ENCODE measurements around the gene PPM1B. TPM values are rescaled to one million over a fixed set of nuclear protein-coding genes. Genes with fewer than 3 reads are reported as not detected.
"Not testable (repeated sequence)": the region's sequence is repeated elsewhere in the genome, so short reads cannot be mapped to it uniquely, and the experiment has no call there.

Gene PPM1B
- total and polyA plus RNA-seq, 4 donors = 48.2 to 94.1 (median 76.2) TPM

- DNase-seq (ENCODE audit: low read depth in 4 of 6, low spot score in 6 of 6) = peak in 4 of 6 donors; percentile 32 to 74 (median 58)
- Histone ChIP-seq H3K9me3 (ENCODE audit: control insufficient read depth, insufficient read depth, low read length) (peaks cover 3% of the 10 kb centered on the region), H3K36me3 (ENCODE audit: control insufficient read depth, insufficient read depth, low read length) (no peaks in the 10 kb centered on the region), H3K4me3 (ENCODE audit: low read depth, low read length) (peak overlapping the region; percentile 84), H3K4me1 (ENCODE audit: control insufficient read depth, insufficient read depth, low read length) (peaks cover 3% of the 10 kb centered on the region), H3K27me3 (ENCODE audit: control insufficient read depth, insufficient read depth, low read length) (no peaks in the 10 kb centered on the region), H3K27ac (ENCODE audit: low read depth, low read length) (peak overlapping the region; percentile 89)
- under 1% methylated on average over 44 of the region's 54 CpGs for WGBS (ENCODE audit: insufficient coverage)
These were observed 652 bp downstream of the PPM1B start for GRCh38 chr2:44169155-44169898.

GRCh38 chr2:44170311-44170717, 1.6 kb downstream of the PPM1B start:
- H3K27ac ChIP-seq (ENCODE audit: low read depth, low read length) = peak overlapping the region; percentile 89
- H3K9me3 ChIP-seq (ENCODE audit: control insufficient read depth, insufficient read depth, low read length) = peaks cover 3% of the 10 kb centered on the region
- peaks cover 3% of the 10 kb centered on the region for H3K4me1 ChIP-seq (ENCODE audit: control insufficient read depth, insufficient read depth, low read length)
- DNase-seq (ENCODE audit: low read depth in 4 of 6, low spot score in 6 of 6) = peak in 4 of 6 donors; percentile 9 to 41 (median 33)
- H3K36me3 ChIP-seq (ENCODE audit: control insufficient read depth, insufficient read depth, low read length) = no peaks in the 10 kb centered on the region
- H3K27me3 ChIP-seq (ENCODE audit: control insufficient read depth, insufficient read depth, low read length) = no peaks in the 10 kb centered on the region
- peak overlapping the region; percentile 84 for H3K4me3 ChIP-seq (ENCODE audit: low read depth, low read length)
- WGBS (ENCODE audit: insufficient coverage) = 0% methylated on average over 1 of the region's 3 CpGs

GRCh38 chr2:44171018-44171417, 2.3 kb downstream of the PPM1B start:
- H3K36me3 ChIP-seq (ENCODE audit: control insufficient read depth, insufficient read depth, low read length) = no peaks in the 10 kb centered on the region
- WGBS (ENCODE audit: insufficient coverage) = no CpG with 5 or more reads among the region's 2 CpGs
- H3K9me3 ChIP-seq (ENCODE audit: control insufficient read depth, insufficient read depth, low read length) = peaks cover 3% of the 10 kb centered on the region
- H3K27me3 ChIP-seq (ENCODE audit: control insufficient read depth, insufficient read depth, low read length) = no peaks in the 10 kb centered on the region
- peak overlapping the region; percentile 28 for H3K4me3 ChIP-seq (ENCODE audit: low read depth, low read length)
- H3K27ac ChIP-seq (ENCODE audit: low read depth, low read length) = peak overlapping the region; percentile 54
- peaks cover 3% of the 10 kb centered on the region for H3K4me1 ChIP-seq (ENCODE audit: control insufficient read depth, insufficient read depth, low read length)
- DNase-seq (ENCODE audit: low read depth in 4 of 6, low spot score in 6 of 6) = peak in 2 of 6 donors; percentile 6 to 15

GRCh38 chr2:44171442-44171841, 2.8 kb downstream of the PPM1B start:
- H3K27me3 ChIP-seq (ENCODE audit: control insufficient read depth, insufficient read depth, low read length); H3K4me1 ChIP-seq (ENCODE audit: control insufficient read depth, insufficient read depth, low read length); H3K9me3 ChIP-seq (ENCODE audit: control insufficient read depth, insufficient read depth, low read length); DNase-seq (ENCODE audit: low read depth in 4 of 6, low spot score in 6 of 6); H3K36me3 ChIP-seq (ENCODE audit: control insufficient read depth, insufficient read depth, low read length): not testable (repeated sequence)
- Histone ChIP-seq H3K4me3 (ENCODE audit: low read depth, low read length) (peak overlapping the region; percentile 28), H3K27ac (ENCODE audit: low read depth, low read length) (peak overlapping the region; percentile 54)
- WGBS (ENCODE audit: insufficient coverage) = 20% methylated on average over 1 of the region's 8 CpGs

DNA sequence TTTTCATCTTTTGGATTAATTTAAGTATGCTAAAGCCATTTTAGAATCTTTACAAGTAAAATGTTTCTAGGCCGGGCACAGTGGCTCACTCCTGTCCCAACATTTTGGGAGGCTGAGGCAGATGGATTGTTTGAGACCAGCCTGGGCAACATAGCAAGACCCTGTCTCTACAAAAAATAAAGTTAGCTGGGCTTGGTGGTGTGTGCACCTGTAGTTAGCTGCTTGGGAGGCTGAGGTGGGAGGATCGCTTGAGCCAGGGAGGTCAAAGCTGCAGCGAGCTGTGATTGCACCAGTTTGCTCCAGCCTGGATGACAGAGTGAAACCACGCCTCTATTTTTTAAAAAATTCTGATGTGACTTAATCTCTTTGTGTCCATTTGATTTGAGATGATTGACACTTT, 3.9 kb downstream of the PPM1B start:
- WGBS (ENCODE audit: insufficient coverage) = 100% methylated on average over 1 of the region's 4 CpGs
- H3K36me3 ChIP-seq (ENCODE audit: control insufficient read depth, insufficient read depth, low read length) = no peaks in the 10 kb centered on the region
- H3K4me3 ChIP-seq (ENCODE audit: low read depth, low read length) = no peak overlapping the region
- no peaks in the 10 kb centered on the region for H3K27me3 ChIP-seq (ENCODE audit: control insufficient read depth, insufficient read depth, low read length)
- DNase-seq (ENCODE audit: low read depth in 4 of 6, low spot score in 6 of 6) = no peak
- peaks cover 3% of the 10 kb centered on the region for H3K4me1 ChIP-seq (ENCODE audit: control insufficient read depth, insufficient read depth, low read length)
- H3K9me3 ChIP-seq (ENCODE audit: control insufficient read depth, insufficient read depth, low read length) = no peaks in the 10 kb centered on the region
- H3K27ac ChIP-seq (ENCODE audit: low read depth, low read length) = no peak overlapping the region

DNA sequence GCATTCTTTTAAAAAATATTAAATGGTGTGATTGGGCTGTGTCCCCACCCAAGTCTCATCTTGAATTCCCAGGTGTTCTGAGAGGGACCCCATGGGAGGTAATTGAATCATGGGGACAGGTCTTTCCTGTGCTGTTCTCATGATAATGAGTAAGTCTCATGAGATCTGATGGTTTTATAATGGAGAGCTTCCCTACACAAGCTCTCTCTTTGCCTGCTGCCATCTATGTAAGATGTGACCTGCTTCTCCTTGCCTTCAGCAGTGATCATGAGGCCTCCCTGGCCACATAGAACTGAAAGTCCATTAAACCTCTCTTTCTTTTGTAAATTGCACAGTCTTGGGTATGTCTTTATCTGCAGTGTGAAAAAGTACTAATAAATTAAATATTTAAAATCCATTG, 10.3 kb downstream of the PPM1B start:
- no peak overlapping the region for H3K4me3 ChIP-seq (ENCODE audit: low read depth, low read length)
- H3K9me3 ChIP-seq (ENCODE audit: control insufficient read depth, insufficient read depth, low read length) = no peaks in the 10 kb centered on the region
- peaks cover 4% of the 10 kb centered on the region for H3K36me3 ChIP-seq (ENCODE audit: control insufficient read depth, insufficient read depth, low read length)
- peaks cover 4% of the 10 kb centered on the region for H3K4me1 ChIP-seq (ENCODE audit: control insufficient read depth, insufficient read depth, low read length)
- H3K27ac ChIP-seq (ENCODE audit: low read depth, low read length) = no peak overlapping the region
- no peak for DNase-seq (ENCODE audit: low read depth in 4 of 6, low spot score in 6 of 6)
- no peaks in the 10 kb centered on the region for H3K27me3 ChIP-seq (ENCODE audit: control insufficient read depth, insufficient read depth, low read length)

GRCh38 chr2:44181648-44182047, 13.0 kb downstream of the PPM1B start:
- no CpG with 5 or more reads among the region's 2 CpGs for WGBS (ENCODE audit: insufficient coverage)
- H3K27me3 ChIP-seq (ENCODE audit: control insufficient read depth, insufficient read depth, low read length) = no peaks in the 10 kb centered on the region
- H3K36me3 ChIP-seq (ENCODE audit: control insufficient read depth, insufficient read depth, low read length) = peaks cover 4% of the 10 kb centered on the region
- no peak overlapping the region for H3K4me3 ChIP-seq (ENCODE audit: low read depth, low read length)
- no peaks in the 10 kb centered on the region for H3K9me3 ChIP-seq (ENCODE audit: control insufficient read depth, insufficient read depth, low read length)
- no peak for DNase-seq (ENCODE audit: low read depth in 4 of 6, low spot score in 6 of 6)
- H3K27ac ChIP-seq (ENCODE audit: low read depth, low read length) = no peak overlapping the region
- peaks cover 4% of the 10 kb centered on the region for H3K4me1 ChIP-seq (ENCODE audit: control insufficient read depth, insufficient read depth, low read length)

DNA sequence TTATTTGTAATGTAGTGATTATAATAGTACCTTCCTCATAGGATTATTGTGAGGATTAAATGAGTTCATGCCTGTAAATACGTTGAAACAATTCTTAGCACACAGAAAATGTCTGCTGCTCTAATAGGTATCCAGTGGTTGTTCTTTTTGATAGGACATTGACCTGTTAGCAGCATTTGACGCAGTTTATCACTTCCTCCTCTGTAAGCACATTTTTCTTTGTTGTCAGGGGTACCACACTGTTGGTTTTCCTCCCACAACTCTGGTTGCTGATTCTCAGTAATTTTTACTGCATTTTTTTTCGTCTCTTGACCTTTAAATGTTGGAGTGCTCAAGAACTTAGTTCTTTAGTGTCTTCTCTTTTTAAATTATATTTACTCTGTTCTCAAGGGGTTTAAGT, 15.4 kb downstream of the PPM1B start:
- DNase-seq (ENCODE audit: low read depth in 4 of 6, low spot score in 6 of 6) = no peak
- H3K4me1 ChIP-seq (ENCODE audit: control insufficient read depth, insufficient read depth, low read length) = peaks cover 4% of the 10 kb centered on the region
- no peak overlapping the region for H3K27ac ChIP-seq (ENCODE audit: low read depth, low read length)

GRCh38 chr2:44186810-44187209, 18.1 kb downstream of the PPM1B start:
- H3K27me3 ChIP-seq (ENCODE audit: control insufficient read depth, insufficient read depth, low read length) = no peaks in the 10 kb centered on the region
- H3K4me3 ChIP-seq (ENCODE audit: low read depth, low read length) = no peak overlapping the region
- H3K4me1 ChIP-seq (ENCODE audit: control insufficient read depth, insufficient read depth, low read length) = peaks cover 4% of the 10 kb centered on the region
- no peaks in the 10 kb centered on the region for H3K36me3 ChIP-seq (ENCODE audit: control insufficient read depth, insufficient read depth, low read length)
- no peak overlapping the region for H3K27ac ChIP-seq (ENCODE audit: low read depth, low read length)
- no peak for DNase-seq (ENCODE audit: low read depth in 4 of 6, low spot score in 6 of 6)
- H3K9me3 ChIP-seq (ENCODE audit: control insufficient read depth, insufficient read depth, low read length) = no peaks in the 10 kb centered on the region

More for the DNA sequence above, 15.4 kb downstream of the PPM1B start:
- Histone ChIP-seq H3K4me3 (ENCODE audit: low read depth, low read length) (no peak overlapping the region), H3K9me3 (ENCODE audit: control insufficient read depth, insufficient read depth, low read length) (no peaks in the 10 kb centered on the region), H3K27me3 (ENCODE audit: control insufficient read depth, insufficient read depth, low read length) (no peaks in the 10 kb centered on the region), H3K36me3 (ENCODE audit: control insufficient read depth, insufficient read depth, low read length) (peaks cover 4% of the 10 kb centered on the region)
- WGBS (ENCODE audit: insufficient coverage) = no CpG with 5 or more reads among the region's 3 CpGs

DNA sequence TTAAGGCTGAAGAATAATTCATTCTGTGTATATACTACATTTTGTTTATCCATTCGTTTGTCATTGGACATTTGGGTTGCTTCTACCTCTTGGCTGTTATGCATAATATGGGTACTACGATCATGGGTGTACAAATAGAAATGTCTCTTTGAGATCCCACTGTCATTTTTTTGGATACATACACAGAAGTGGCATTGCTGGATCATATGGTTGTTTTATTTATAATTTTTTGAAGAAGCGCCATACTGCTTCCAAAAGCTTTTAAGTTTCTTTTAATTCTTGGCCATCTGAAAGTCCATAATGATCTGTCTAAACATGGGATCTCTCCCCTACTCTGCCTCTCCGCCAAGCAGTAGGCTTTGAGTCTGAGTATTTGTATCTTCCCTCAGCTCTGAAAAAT, 18.6 kb downstream of the PPM1B start:
- DNase-seq (ENCODE audit: low read depth in 4 of 6, low spot score in 6 of 6) = peak in 1 of 6 donors; percentile 53
- H3K4me3 ChIP-seq (ENCODE audit: low read depth, low read length) = no peak overlapping the region
- H3K9me3 ChIP-seq (ENCODE audit: control insufficient read depth, insufficient read depth, low read length) = no peaks in the 10 kb centered on the region
- peaks cover 4% of the 10 kb centered on the region for H3K4me1 ChIP-seq (ENCODE audit: control insufficient read depth, insufficient read depth, low read length)
- H3K27ac ChIP-seq (ENCODE audit: low read depth, low read length) = no peak overlapping the region
- no peaks in the 10 kb centered on the region for H3K36me3 ChIP-seq (ENCODE audit: control insufficient read depth, insufficient read depth, low read length)
- H3K27me3 ChIP-seq (ENCODE audit: control insufficient read depth, insufficient read depth, low read length) = no peaks in the 10 kb centered on the region
- WGBS (ENCODE audit: insufficient coverage) = 100% methylated on average over 1 of the region's 4 CpGs

Data from spinal cord (tissue), 10 donors.